ENCODE results near the gene ZNF507. TPM values are rescaled to one million over a fixed set of nuclear protein-coding genes. Genes with fewer than 3 reads are reported as not detected.
"Not testable (repeated sequence)": the region's sequence is repeated elsewhere in the genome, so short reads cannot be mapped to it uniquely, and the experiment has no call there.

ZNF507 gene
- total RNA-seq, 2 donors from 2014 or later: 22.6 to 34.6 TPM

GRCh38 chr19:32367063-32367462 is 21.7 kb downstream of the ZNF507 start:
- no peak for TF ChIP-seq CTCF (IDR thresholded peaks at IDR 0.05)
- H3K9me3 ChIP-seq: no peaks in the 10 kb centered on the region
- peaks cover 20 to 24% of the 10 kb centered on the region in 2 donors for H3K4me1 ChIP-seq (ENCODE audit: control insufficient read depth in 1 of 2, low read depth in 2 of 2)
- H3K27ac ChIP-seq: no peak overlapping the region
- no peaks in the 10 kb centered on the region for H3K27me3 ChIP-seq (replicated peaks; ENCODE audit: insufficient read depth)
- DNase-seq (ENCODE audit: low spot score) (no peak), ATAC-seq (ENCODE audit: insufficient number of reproducible peaks, low FRiP score, low read depth) (no peak)
- no peak overlapping the region for H3K4me3 ChIP-seq
- no peaks in the 10 kb centered on the region for H3K36me3 ChIP-seq

GRCh38 chr19:32367948-32368536 is 22.6 kb downstream of the ZNF507 start:
- DNase-seq (ENCODE audit: low spot score) (no peak), ATAC-seq (ENCODE audit: insufficient number of reproducible peaks, low FRiP score, low read depth) (no peak)
- H3K4me1 ChIP-seq (ENCODE audit: control insufficient read depth in 1 of 2, low read depth in 2 of 2): peaks cover 14 to 19% of the 10 kb centered on the region in 2 donors
- H3K4me3 ChIP-seq: no peak overlapping the region
- peak overlapping the region in 1 of 2 donors; percentile 39 for H3K27ac ChIP-seq
- no peaks in the 10 kb centered on the region for H3K27me3 ChIP-seq (replicated peaks; ENCODE audit: insufficient read depth)
- H3K36me3 ChIP-seq: no peaks in the 10 kb centered on the region
- no peak for TF ChIP-seq CTCF (IDR thresholded peaks at IDR 0.05)
- no peaks in the 10 kb centered on the region for H3K9me3 ChIP-seq

- H3K27ac ChIP-seq: peak overlapping the region in 1 of 2 donors; percentile 39
- no peak for TF ChIP-seq CTCF (IDR thresholded peaks at IDR 0.05)
- no peak overlapping the region for H3K4me3 ChIP-seq
These were observed 23.4 kb downstream of the ZNF507 start for GRCh38 chr19:32368787-32369186.

GRCh38 chr19:32372726-32373517 is 27.5 kb downstream of the ZNF507 start:
- Histone ChIP-seq H3K9me3 (no peaks in the 10 kb centered on the region), H3K27me3 (replicated peaks; ENCODE audit: insufficient read depth) (no peaks in the 10 kb centered on the region), H3K4me1 (ENCODE audit: control insufficient read depth in 1 of 2, low read depth in 2 of 2) (peaks cover 6 to 22% of the 10 kb centered on the region in 2 donors), H3K36me3 (no peaks in the 10 kb centered on the region), H3K4me3 (no peak overlapping the region), H3K27ac (peak overlapping the region; percentile 59 to 67)
- no peak for TF ChIP-seq CTCF (IDR thresholded peaks at IDR 0.05)
- ATAC-seq (ENCODE audit: insufficient number of reproducible peaks, low FRiP score, low read depth): no peak
- DNase-seq (ENCODE audit: low spot score): no peak

More at GRCh38 chr19:32368787-32369186, 23.4 kb downstream of the ZNF507 start:
- ATAC-seq (ENCODE audit: insufficient number of reproducible peaks, low FRiP score, low read depth): no peak
- H3K9me3 ChIP-seq: no peaks in the 10 kb centered on the region
- peaks cover 12 to 14% of the 10 kb centered on the region in 2 donors for H3K4me1 ChIP-seq (ENCODE audit: control insufficient read depth in 1 of 2, low read depth in 2 of 2)
- H3K27me3 ChIP-seq (replicated peaks; ENCODE audit: insufficient read depth): no peaks in the 10 kb centered on the region
- DNase-seq (ENCODE audit: low spot score): no peak
- H3K36me3 ChIP-seq: no peaks in the 10 kb centered on the region

- no peak for TF ChIP-seq CTCF (IDR thresholded peaks at IDR 0.05)
- ATAC-seq (ENCODE audit: insufficient number of reproducible peaks, low FRiP score, low read depth) (peak; percentile 97), DNase-seq (ENCODE audit: low spot score) (peak; percentile 15)
- H3K27ac ChIP-seq: peak overlapping the region; percentile 59 to 71
- peaks cover 3 to 22% of the 10 kb centered on the region in 2 donors for H3K4me1 ChIP-seq (ENCODE audit: control insufficient read depth in 1 of 2, low read depth in 2 of 2)
- no peaks in the 10 kb centered on the region for H3K9me3 ChIP-seq
- H3K36me3 ChIP-seq: no peaks in the 10 kb centered on the region
- no peaks in the 10 kb centered on the region for H3K27me3 ChIP-seq (replicated peaks; ENCODE audit: insufficient read depth)
- peak overlapping the region; percentile 46 for H3K4me3 ChIP-seq
These were observed 28.3 kb downstream of the ZNF507 start for GRCh38 chr19:32373585-32374295.

GRCh38 chr19:32374362-32374761 is 29.0 kb downstream of the ZNF507 start:
- peaks cover 3 to 22% of the 10 kb centered on the region in 2 donors for H3K4me1 ChIP-seq (ENCODE audit: control insufficient read depth in 1 of 2, low read depth in 2 of 2)
- peak overlapping the region; percentile 59 to 71 for H3K27ac ChIP-seq
- H3K9me3 ChIP-seq; H3K27me3 ChIP-seq (replicated peaks; ENCODE audit: insufficient read depth); DNase-seq (ENCODE audit: low spot score); H3K4me3 ChIP-seq; H3K36me3 ChIP-seq; ATAC-seq (ENCODE audit: insufficient number of reproducible peaks, low FRiP score, low read depth): not testable (repeated sequence)

Measured in thoracic aorta (tissue), 2 donors.